HepG2 (cell line): ENCODE results near the gene WFDC5. TPM values are rescaled to one million over a fixed set of nuclear protein-coding genes. Genes with fewer than 3 reads are reported as not detected.

Experiments
- ATAC-seq: fragments of 200-7000 bp; cut with Tn5 transposase; 3 replicates; pipeline ENCODE4 v1.9.1; 2020; ENCODE audit warnings: mild to moderate bottlenecking, moderate library complexity
- BruUV-seq: library from RNA; stranded (reverse); fragments of 400-500 nt; replicated peaks from 2 replicates; lab custom pipeline; 2021; lab: Mats Ljungman, UMichigan
- CTCF ChIA-PET: fragments of 300-600 bp; formaldehyde crosslinking; extraction: SDS; loops from one replicate; lab custom pipeline; 2021; ENCODE audit warnings: low total read pairs, inconsistent platforms, low intra/inter-chr PET ratio; lab: Yijun Ruan, JAX
- POLR2A ChIA-PET: fragments of 350-600 bp; sonication (Branson Sonifier 250); formaldehyde crosslinking; loops from one replicate; lab custom pipeline; 2020; ENCODE audit warnings: antibody characterized with exemption, inconsistent platforms; lab: Yijun Ruan, JAX
- DNase-seq: peaks from one replicate; pipeline ENCODE4 v3.0.0-alpha.2; 2015; ENCODE audit warnings: low spot score
- FAIRE-seq: peaks from 3 replicates; lab custom pipeline; 2011; peaks lifted over from hg19 to GRCh38; lab: Jason Lieb, UNC
- H2AFZ ChIP-seq: one replicate; pipeline ENCODE4 v1.6.1; 2011; ENCODE audit warnings: low read length, inconsistent platforms
- H3K27ac ChIP-seq: fragments of 300-600 bp; 3 replicates; pipeline ENCODE4 v1.8.0; 2011; ENCODE audit warnings: mixed run types, mild to moderate bottlenecking, mixed read lengths, low read length, inconsistent platforms; ENCODE audit not compliant: insufficient read depth; ENCODE audit errors: extremely low read length
- H3K27me3 ChIP-seq, 2 experiments: fragments of 200-600 bp in 1 of 2; 2 replicates in 1 of 2; 3 replicates in 1 of 2; pipeline versions ENCODE4 v1.6.0 to v1.8.0; 2011; ENCODE audit warnings: low read length in 2 of 2, mild to moderate bottlenecking in 2 of 2, moderate library complexity in 2 of 2, inconsistent platforms in 1 of 2; ENCODE audit not compliant: insufficient read depth in 2 of 2, control insufficient read depth in 1 of 2
- H3K36me3 ChIP-seq, 2 experiments: fragments of 200-600 bp in 1 of 2; replicated peaks in 1 of 2; 2 replicates in 1 of 2; 3 replicates in 1 of 2; pipeline versions ENCODE4 v1.5.1 to v1.8.0; 2011; ENCODE audit warnings: low read length in 2 of 2, inconsistent platforms in 1 of 2; ENCODE audit not compliant: insufficient read depth in 2 of 2, control insufficient read depth in 1 of 2
- H3K4me1 ChIP-seq: 2 replicates; pipeline ENCODE4 v1.5.1; 2012; ENCODE audit warnings: low read length, inconsistent platforms; ENCODE audit not compliant: insufficient read depth
- H3K4me2 ChIP-seq: 2 replicates; pipeline ENCODE4 v1.6.0; 2011; ENCODE audit warnings: low read depth, low read length, inconsistent platforms
- H3K4me3 ChIP-seq, 3 experiments: fragments of 200-600 bp in 1 of 3; sonication (generic), shearing (Covaris generic) in 1 of 3; replicated peaks in 1 of 3; 2 replicates each; pipeline ENCODE4 v1.5.1; 2011 to 2016; ENCODE audit warnings: low read length in 3 of 3, inconsistent platforms in 2 of 3, low read depth in 2 of 3, mild to moderate bottlenecking in 2 of 3, control low read depth in 1 of 3, mixed read lengths in 1 of 3; ENCODE audit not compliant: insufficient read depth in 1 of 3
- H3K79me2 ChIP-seq: one replicate; pipeline ENCODE4 v1.6.1; 2011; ENCODE audit warnings: low read length, inconsistent platforms; ENCODE audit not compliant: insufficient read depth
- H3K9ac ChIP-seq: 2 replicates; pipeline ENCODE4 v1.6.0; 2011; ENCODE audit warnings: mild to moderate bottlenecking, low read depth, low read length, inconsistent platforms; ENCODE audit not compliant: insufficient read depth
- H3K9me3 ChIP-seq: 2 replicates; pipeline ENCODE4 v1.5.1; 2012; ENCODE audit warnings: mild to moderate bottlenecking, low read length
- H4K20me1 ChIP-seq: 2 replicates; pipeline ENCODE4 v1.6.0; 2011; ENCODE audit warnings: inconsistent platforms, mild to moderate bottlenecking, low read length, moderate library complexity; ENCODE audit not compliant: insufficient read depth
- DPF2 ChIP-seq: sonication (generic); formaldehyde crosslinking; IDR thresholded peaks from 2 replicates; pipeline ENCODE4 v1.4.0; 2020; ENCODE audit warnings: mild to moderate bottlenecking, low read depth, missing genetic modification reagents, borderline replicate concordance
- FOSL2 ChIP-seq: sonication (generic); formaldehyde crosslinking; IDR thresholded peaks from 2 replicates; pipeline ENCODE4 v1.4.0; 2020; ENCODE audit warnings: missing genetic modification reagents
- HOXD1 ChIP-seq: sonication (generic); formaldehyde crosslinking; IDR thresholded peaks from 2 replicates; pipeline ENCODE4 v1.5.0; 2020; ENCODE audit warnings: missing genetic modification reagents
- MAFK ChIP-seq, 2 experiments: IDR thresholded peaks in 1 of 2; conservative IDR thresholded peaks in 1 of 2; 2 replicates each; pipeline ENCODE4 v1.6.1; 2011; ENCODE audit warnings: improper control_type of control experiment in 2 of 2, low read length in 2 of 2
- ZNF562 ChIP-seq: sonication (generic); formaldehyde crosslinking; IDR thresholded peaks from 2 replicates; pipeline ENCODE4 v1.8.0; 2022; ENCODE audit warnings: missing genetic modification reagents, borderline replicate concordance
- WGBS: methylation state at CpG from one replicate; pipeline ENCODE4 v1.1.6; 2017; ENCODE audit warnings: low lambda C conversion rate; 5-methylcytosine and 5-hydroxymethylcytosine counted together
- in situ Hi-C: cut with HindIII; loops from 2 replicates; pipeline ENCODE4 v1.10.0; 2017; ENCODE audit warnings: low pct_unique_long_range_greater_than_20kb; ENCODE audit not compliant: extremely low pct_ligation_motif_present
- intact Hi-C: fragments of 100-400 bp; cut with micrococcal nuclease; formaldehyde crosslinking; loops from one replicate; pipeline ENCODE4 v1.10.0; 2022; ENCODE audit not compliant: unreplicated experiment
- polyA plus RNA-seq, 8 experiments: library from polyadenylated mRNA; depleted of rRNA in 3 of 8; stranded (reverse) in 7 of 8; unstranded in 1 of 8; fragments of >200 nt; fragmentation: Illumina TruSeq in 4 of 8; extraction: Trizol in 4 of 8; gene quantifications; 2 replicates each; pipeline versions ENCODE4 v1.2.1 to v1.2.3, GENCODE V29; 2011 to 2016; ENCODE audit warnings: low read depth in 4 of 8, missing spikeins in 1 of 8, mixed read lengths in 1 of 8; ENCODE audit not compliant: insufficient read depth in 1 of 8
- total RNA-seq, 5 experiments: library from RNA; depleted of rRNA; stranded (reverse); fragments of >200 nt; fragmentation: Illumina TruSeq; extraction: Trizol; gene quantifications; 2 replicates each; pipeline ENCODE4 v1.2.3, GENCODE V29; 2016; ENCODE audit warnings: low read depth in 1 of 5
- TF ChIP-seq, protein P1 (sequence below): sonication (generic); formaldehyde crosslinking; IDR thresholded peaks from 2 replicates; pipeline ENCODE4 v1.9.0; 2021; ENCODE audit warnings: missing genetic modification reagents, borderline replicate concordance
- TF ChIP-seq, protein P2 (sequence below): sonication (generic); formaldehyde crosslinking; IDR thresholded peaks from 2 replicates; pipeline ENCODE4 v1.8.0; 2022; ENCODE audit warnings: mild to moderate bottlenecking, missing genetic modification reagents, borderline replicate concordance

WFDC5 gene
- total and polyA plus RNA-seq, 2 of the 13 experiments (the other 11 are each of a cell fraction or from before 2014, with no cell fraction given): not detected

DNA sequence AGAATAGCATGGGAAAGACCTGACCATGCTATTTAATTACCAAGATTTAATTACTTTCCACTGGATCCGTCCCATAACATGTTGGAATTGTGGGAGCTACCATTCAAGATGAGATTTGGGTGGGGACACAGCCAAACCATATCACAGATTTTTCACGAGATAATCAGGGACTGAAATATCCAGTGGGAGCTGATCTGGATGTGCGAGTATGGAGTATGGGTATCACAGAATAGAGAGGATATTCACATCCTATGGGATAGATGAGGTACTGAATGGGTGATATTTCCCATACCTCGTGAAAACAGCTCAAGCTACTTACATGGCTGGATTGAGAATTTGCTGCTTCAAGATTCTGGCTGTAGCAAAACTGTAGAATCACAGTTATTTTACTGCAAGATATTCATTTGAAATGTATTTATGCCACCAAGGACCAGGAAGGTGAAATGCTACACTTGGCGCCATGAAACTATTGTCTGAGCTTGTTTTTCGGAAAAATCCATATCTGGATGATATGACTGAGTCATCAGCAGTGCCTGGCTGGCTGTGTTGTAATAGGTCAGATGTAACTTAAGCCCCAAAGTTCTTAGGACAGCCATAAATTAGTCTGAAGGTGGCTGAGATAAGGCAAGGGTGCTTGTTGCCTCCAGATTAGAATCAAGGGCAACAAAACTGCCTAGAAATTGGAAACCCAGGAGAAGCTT, 43.9 kb downstream of the WFDC5 start:
- ATAC-seq (no peak), DNase-seq (no peak), FAIRE-seq (no peak)
- Histone ChIP-seq H3K36me3 (peaks cover 8 to 33% of the 10 kb centered on the region in 2 experiments), H3K4me1 (peaks cover 12% of the 10 kb centered on the region), H3K9ac (no peak overlapping the region), H3K4me3 (no peak overlapping the region), H3K79me2 (no peaks in the 10 kb centered on the region), H3K4me2 (no peak overlapping the region), H3K27ac (no peak overlapping the region), H4K20me1 (no peaks in the 10 kb centered on the region), H2AFZ (no peak overlapping the region), H3K9me3 (no peaks in the 10 kb centered on the region), H3K27me3 (no peaks in the 10 kb centered on the region)
- TF ChIP-seq, protein P1, sequence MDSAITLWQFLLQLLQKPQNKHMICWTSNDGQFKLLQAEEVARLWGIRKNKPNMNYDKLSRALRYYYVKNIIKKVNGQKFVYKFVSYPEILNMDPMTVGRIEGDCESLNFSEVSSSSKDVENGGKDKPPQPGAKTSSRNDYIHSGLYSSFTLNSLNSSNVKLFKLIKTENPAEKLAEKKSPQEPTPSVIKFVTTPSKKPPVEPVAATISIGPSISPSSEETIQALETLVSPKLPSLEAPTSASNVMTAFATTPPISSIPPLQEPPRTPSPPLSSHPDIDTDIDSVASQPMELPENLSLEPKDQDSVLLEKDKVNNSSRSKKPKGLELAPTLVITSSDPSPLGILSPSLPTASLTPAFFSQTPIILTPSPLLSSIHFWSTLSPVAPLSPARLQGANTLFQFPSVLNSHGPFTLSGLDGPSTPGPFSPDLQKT (CRISPR knock-in tag): no peak
- TF ChIP-seq DPF2 (CRISPR knock-in tag) (no peak), HOXD1 (no peak), FOSL2 (CRISPR knock-in tag) (peak; percentile 51; the same call in 1 of the 2 replicates), MAFK (conservative IDR thresholded peaks at IDR 0.05 in 1 of 2, IDR thresholded peaks at IDR 0.05 in 1 of 2; ENCODE audit: low read length in 2 of 2) (0 out of 4 replicates have a peak, but pooled peaks of 1 of the 2 experiments have one; percentile 3), ZNF562 (CRISPR knock-in tag) (no peak)
- TF ChIP-seq, protein P2, sequence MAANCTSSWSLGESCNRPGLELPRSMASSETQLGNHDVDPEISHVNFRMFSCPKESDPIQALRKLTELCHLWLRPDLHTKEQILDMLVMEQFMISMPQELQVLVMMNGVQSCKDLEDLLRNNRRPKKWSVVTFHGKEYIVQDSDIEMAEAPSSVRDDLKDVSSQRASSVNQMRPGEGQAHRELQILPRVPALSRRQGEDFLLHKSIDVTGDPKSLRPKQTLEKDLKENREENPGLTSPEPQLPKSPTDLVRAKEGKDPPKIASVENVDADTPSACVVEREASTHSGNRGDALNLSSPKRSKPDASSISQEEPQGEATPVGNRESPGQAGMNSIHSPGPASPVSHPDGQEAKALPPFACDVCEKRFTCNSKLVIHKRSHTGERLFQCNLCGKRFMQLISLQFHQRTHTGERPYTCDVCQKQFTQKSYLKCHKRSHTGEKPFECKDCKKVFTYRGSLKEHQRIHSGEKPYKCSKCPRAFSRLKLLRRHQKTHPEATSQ (CRISPR knock-in tag): 0 out of 2 replicates have a peak, but pooled peaks have one; percentile 40
- POLR2A ChIA-PET: no interaction called here
- CTCF ChIA-PET: no interaction called here
- intact Hi-C loops: no loop called here
- in situ Hi-C loops: no loop called here
- BruUV-seq: no TSS peak
- WGBS: 98% methylated on average over 6 of the region's 6 CpGs
